MM.1S (cell line): ENCODE measurements around the gene AJM1.

Experiments
- EZH2 ChIP-seq: fragments of 300-600 bp; sonication (generic); optimal IDR thresholded peaks from 2 replicates; pipeline ENCODE3; 2017; ENCODE audit warnings: low read depth, mild to moderate bottlenecking, antibody characterized with exemption, low read length, mixed read lengths
- EZH2phosphoT487 ChIP-seq: fragments of 300-600 bp; sonication (generic); IDR thresholded peaks from 2 replicates; pipeline ENCODE4 v1.6.1; 2018; ENCODE audit warnings: antibody characterized with exemption, low read length
- TF ChIP-seq, protein P1 (sequence below): fragments of 300-600 bp; sonication (generic); IDR thresholded peaks from 2 replicates; pipeline ENCODE4 v1.5.1; 2016; ENCODE audit warnings: antibody characterized with exemption, low read length, mixed read lengths

- no peak for TF ChIP-seq EZH2phosphoT487
- TF ChIP-seq, protein P1, sequence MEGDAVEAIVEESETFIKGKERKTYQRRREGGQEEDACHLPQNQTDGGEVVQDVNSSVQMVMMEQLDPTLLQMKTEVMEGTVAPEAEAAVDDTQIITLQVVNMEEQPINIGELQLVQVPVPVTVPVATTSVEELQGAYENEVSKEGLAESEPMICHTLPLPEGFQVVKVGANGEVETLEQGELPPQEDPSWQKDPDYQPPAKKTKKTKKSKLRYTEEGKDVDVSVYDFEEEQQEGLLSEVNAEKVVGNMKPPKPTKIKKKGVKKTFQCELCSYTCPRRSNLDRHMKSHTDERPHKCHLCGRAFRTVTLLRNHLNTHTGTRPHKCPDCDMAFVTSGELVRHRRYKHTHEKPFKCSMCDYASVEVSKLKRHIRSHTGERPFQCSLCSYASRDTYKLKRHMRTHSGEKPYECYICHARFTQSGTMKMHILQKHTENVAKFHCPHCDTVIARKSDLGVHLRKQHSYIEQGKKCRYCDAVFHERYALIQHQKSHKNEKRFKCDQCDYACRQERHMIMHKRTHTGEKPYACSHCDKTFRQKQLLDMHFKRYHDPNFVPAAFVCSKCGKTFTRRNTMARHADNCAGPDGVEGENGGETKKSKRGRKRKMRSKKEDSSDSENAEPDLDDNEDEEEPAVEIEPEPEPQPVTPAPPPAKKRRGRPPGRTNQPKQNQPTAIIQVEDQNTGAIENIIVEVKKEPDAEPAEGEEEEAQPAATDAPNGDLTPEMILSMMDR, result no peak
- no peak for TF ChIP-seq EZH2
These were observed 47.8 kb upstream of the AJM1 start for GRCh38 chr9:136794281-136794999.
